Fibroblast of lung (primary cell): ENCODE results near the gene RPS24. TPM values are rescaled to one million over a fixed set of nuclear protein-coding genes. Genes with fewer than 3 reads are reported as not detected.
"Not testable (repeated sequence)": the region's sequence is repeated elsewhere in the genome, so short reads cannot be mapped to it uniquely, and the experiment has no call there.

Source experiments
- DNase-seq, 2 donors: peaks; one replicate each; pipeline versions ENCODE4 v3.0.0 to v3.0.0-alpha.2; 2010; ENCODE audit warnings: low read depth in 2 of 2
- H2AFZ ChIP-seq: 2 replicates; pipeline ENCODE4 v1.5.1; 2012; ENCODE audit warnings: low read length, control low read depth, inconsistent platforms
- H3K27ac ChIP-seq: 2 replicates; pipeline ENCODE4 v1.5.1; 2011; ENCODE audit warnings: low read length, control low read depth; ENCODE audit not compliant: insufficient read depth
- H3K27me3 ChIP-seq: 2 replicates; pipeline ENCODE4 v1.5.1; 2011; ENCODE audit warnings: mild to moderate bottlenecking, low read length; ENCODE audit not compliant: control insufficient read depth, insufficient read depth
- H3K36me3 ChIP-seq: 2 replicates; pipeline ENCODE4 v1.5.1; 2011; ENCODE audit warnings: low read length; ENCODE audit not compliant: control insufficient read depth, insufficient read depth
- H3K4me1 ChIP-seq: 2 replicates; pipeline ENCODE4 v1.5.1; 2011; ENCODE audit warnings: low read length; ENCODE audit not compliant: control insufficient read depth, insufficient read depth; ENCODE audit errors: extremely low read depth
- H3K4me2 ChIP-seq: 2 replicates; pipeline ENCODE4 v1.5.1; 2011; ENCODE audit warnings: low read length, control low read depth; ENCODE audit not compliant: insufficient read depth; ENCODE audit errors: extremely low read depth
- H3K4me3 ChIP-seq, 4 experiments: fragments of 200-600 bp in 1 of 4; sonication (generic) in 1 of 4; replicated peaks in 1 of 4; 2 replicates each; pipeline ENCODE4 v1.5.1; 2011 to 2016; ENCODE audit warnings: low read length in 4 of 4, low read depth in 3 of 4, mild to moderate bottlenecking in 3 of 4, control low read depth in 2 of 4, inconsistent platforms in 1 of 4, mixed read lengths in 1 of 4; ENCODE audit not compliant: insufficient read depth in 1 of 4; ENCODE audit errors: control extremely low read depth in 1 of 4
- H3K79me2 ChIP-seq: 2 replicates; pipeline ENCODE4 v1.5.1; 2012; ENCODE audit warnings: mild to moderate bottlenecking, low read length, inconsistent platforms; ENCODE audit not compliant: control insufficient read depth, insufficient read depth
- H3K9ac ChIP-seq: 2 replicates; pipeline ENCODE4 v1.5.1; 2011; ENCODE audit warnings: mild to moderate bottlenecking, low read length, control low read depth; ENCODE audit not compliant: insufficient read depth
- H3K9me3 ChIP-seq: 2 replicates; pipeline ENCODE4 v1.5.1; 2012; ENCODE audit warnings: low read depth, low read length; ENCODE audit not compliant: control insufficient read depth, insufficient read depth
- H4K20me1 ChIP-seq: 2 replicates; pipeline ENCODE4 v1.5.1; 2011; ENCODE audit warnings: low read length; ENCODE audit not compliant: control insufficient read depth, insufficient read depth; ENCODE audit errors: extremely low read depth
- CTCF ChIP-seq, 2 donors: IDR thresholded peaks in 1 of 2; conservative IDR thresholded peaks in 1 of 2; 1 replicate in 1 of 2; 2 replicates in 1 of 2; pipeline ENCODE4 v1.5.1; 2011 to 2012; ENCODE audit warnings: low read length in 2 of 2, control low read depth in 1 of 2, inconsistent platforms in 1 of 2, low read depth in 1 of 2, mild to moderate bottlenecking in 1 of 2
- EZH2 ChIP-seq: IDR thresholded peaks from 2 replicates; pipeline ENCODE4 v1.5.1; 2012; ENCODE audit warnings: low read length, control low read depth, mild to moderate bottlenecking; ENCODE audit errors: missing control alignments
- polyA plus RNA-seq, 2 donors: library from polyadenylated mRNA; depleted of rRNA in 1 of 2; stranded (reverse) in 1 of 2; unstranded in 1 of 2; fragments of >200 nt; gene quantifications; 2 replicates each; pipeline ENCODE4 v1.2.1, GENCODE V29; 2011 to 2012; ENCODE audit warnings: missing spikeins in 1 of 2
- total RNA-seq: library from RNA; depleted of rRNA; stranded (reverse); fragments of >200 nt; gene quantifications from 2 replicates; pipeline ENCODE4 v1.2.1, GENCODE V29; 2014

The RPS24 gene
- total and polyA plus RNA-seq, 2 donors (not counting 1 experiment from before 2014, with no cell fraction given): 1,917 to 4,192 TPM

GRCh38 chr10:78059906-78060702, 26.4 kb downstream of the RPS24 start:
- Histone ChIP-seq H3K79me2 (no peaks in the 10 kb centered on the region), H3K9me3 (no peaks in the 10 kb centered on the region), H3K27me3 (no peaks in the 10 kb centered on the region), H2AFZ (no peak overlapping the region), H3K27ac (no peak overlapping the region), H3K9ac (no peak overlapping the region), H3K4me3 (no peak overlapping the region), H3K36me3 (no peaks in the 10 kb centered on the region), H4K20me1 (no peaks in the 10 kb centered on the region), H3K4me2 (no peak overlapping the region), H3K4me1 (no peaks in the 10 kb centered on the region)
- no peak for TF ChIP-seq CTCF (conservative IDR thresholded peaks at IDR 0.05 in 1 of 2, IDR thresholded peaks at IDR 0.05 in 1 of 2; ENCODE audit: low read depth in 1 of 2, low read length in 2 of 2)
- no peak for TF ChIP-seq EZH2
- DNase-seq: no peak

- H3K27me3 ChIP-seq: no peaks in the 10 kb centered on the region
- no peaks in the 10 kb centered on the region for H3K79me2 ChIP-seq
- no peak overlapping the region for H3K4me3 ChIP-seq
- H3K27ac ChIP-seq: no peak overlapping the region
- no peak overlapping the region for H2AFZ ChIP-seq
- no peak for DNase-seq
- no peaks in the 10 kb centered on the region for H3K36me3 ChIP-seq
- no peak overlapping the region for H3K9ac ChIP-seq
- TF ChIP-seq EZH2 (no peak), CTCF (conservative IDR thresholded peaks at IDR 0.05 in 1 of 2, IDR thresholded peaks at IDR 0.05 in 1 of 2; ENCODE audit: low read depth in 1 of 2, low read length in 2 of 2) (no peak)
- no peaks in the 10 kb centered on the region for H3K4me1 ChIP-seq
- no peaks in the 10 kb centered on the region for H4K20me1 ChIP-seq
- H3K4me2 ChIP-seq: no peak overlapping the region
- no peaks in the 10 kb centered on the region for H3K9me3 ChIP-seq
Observed at GRCh38 chr10:78062296-78062695, 28.6 kb downstream of the RPS24 start.

- no peak for DNase-seq
- Histone ChIP-seq H3K4me1 (no peaks in the 10 kb centered on the region), H3K79me2 (no peaks in the 10 kb centered on the region), H3K27ac (no peak overlapping the region), H3K9ac (no peak overlapping the region), H4K20me1 (no peaks in the 10 kb centered on the region), H3K4me2 (no peak overlapping the region), H3K9me3 (no peaks in the 10 kb centered on the region), H3K4me3 (no peak overlapping the region), H3K27me3 (no peaks in the 10 kb centered on the region), H2AFZ (no peak overlapping the region), H3K36me3 (no peaks in the 10 kb centered on the region)
- no peak for TF ChIP-seq EZH2
- TF ChIP-seq CTCF (conservative IDR thresholded peaks at IDR 0.05 in 1 of 2, IDR thresholded peaks at IDR 0.05 in 1 of 2; ENCODE audit: low read depth in 1 of 2, low read length in 2 of 2): no peak
Observed at GRCh38 chr10:78063236-78063635, 29.6 kb downstream of the RPS24 start.

- H3K27ac ChIP-seq, H3K4me1 ChIP-seq, H3K9ac ChIP-seq, H2AFZ ChIP-seq, H3K79me2 ChIP-seq, H4K20me1 ChIP-seq, H3K4me2 ChIP-seq, DNase-seq, H3K4me3 ChIP-seq, H3K36me3 ChIP-seq, H3K27me3 ChIP-seq, H3K9me3 ChIP-seq: not testable (repeated sequence)
Observed at GRCh38 chr10:78064919-78065318, 31.3 kb downstream of the RPS24 start.
